ENCODE data around the gene CFAP43.

- TF ChIP-seq POLR2A (IDR thresholded peaks at IDR 0.05) (no peak), CTCF (IDR thresholded peaks at IDR 0.05) (no peak), POLR2AphosphoS5 (IDR thresholded peaks at IDR 0.05) (no peak)
Measured at GRCh38 chr10:104144931-104145330, 87.2 kb downstream of the CFAP43 start.

All from sigmoid colon (tissue), 4 donors.